Bladder microvascular endothelial cell (primary cell): Measurements from ENCODE around the gene RBM19. TPM values are rescaled to one million over a fixed set of nuclear protein-coding genes. Genes with fewer than 3 reads are reported as not detected.

Experiments
- total RNA-seq: library from RNA; depleted of rRNA; stranded (reverse); fragments of >200 nt; gene quantifications from 2 replicates; pipeline ENCODE4 v1.2.3, GENCODE V29; 2014

The RBM19 gene
- total RNA-seq, result 12.5 and 29.0 TPM in 2 replicates

GRCh38 chr12:113965951-113966797 lies at the start of gene RBM19:
Gene RBM19 (minus strand): TSS chr12:113966325. CDS start chr12:113966227, 98 bp downstream.

